ENCODE measurements around the gene VPS35L. TPM values are rescaled to one million over a fixed set of nuclear protein-coding genes. Genes with fewer than 3 reads are reported as not detected.

The VPS35L gene
- total RNA-seq: 27.5 and 46.9 TPM in 2 replicates

GRCh38 chr16:19555186-19555937 is at the start of gene VPS35L:
TSS of gene VPS35L (plus strand) at chr16:19555703. CDS start at chr16:19555730, 27 bp downstream.

GRCh38 chr16:19521471-19522396 is 33.8 kb upstream of the VPS35L start, which contains the start of gene GDE1:
TSS of gene GDE1 (minus strand) at chr16:19522098. CDS start at chr16:19521964, 134 bp downstream.

GRCh38 chr16:19523559-19524355 is 31.7 kb upstream of the VPS35L start, which contains the start of gene CCP110:
TSS of gene CCP110 (plus strand) at chr16:19523942. CDS start at chr16:19527882, 3,940 bp downstream.

GRCh38 chr16:19717741-19718623 is 162.5 kb downstream of the VPS35L start, which contains the start of the genes IQCK and KNOP1:
TSS of gene IQCK (plus strand) at chr16:19718271. CDS start at chr16:19718307, 36 bp downstream.
TSS of gene KNOP1 (minus strand) at chr16:19718227. CDS start at chr16:19715035, 3,192 bp downstream.

Other genes starting within 250 kb of the VPS35L start
- not detected in 2 replicates for gene TMC5, start 137.8 kb upstream of the VPS35L start, total RNA-seq
- 34.0 and 36.7 TPM in 2 replicates for gene GDE1, start 33.6 kb upstream of the VPS35L start, total RNA-seq
- 6.0 and 11.3 TPM in 2 replicates for gene CCP110, start 31.8 kb upstream of the VPS35L start, total RNA-seq
- gene KNOP1, start 162.5 kb downstream of the VPS35L start, total RNA-seq: 13.1 and 20.3 TPM in 2 replicates
- 9.4 and 19.2 TPM in 2 replicates for gene IQCK, start 162.6 kb downstream of the VPS35L start, total RNA-seq